H1 (cell line): Measurements from ENCODE around the gene ZNF764. TPM values are rescaled to one million over a fixed set of nuclear protein-coding genes. Genes with fewer than 3 reads are reported as not detected.

ENCODE experiments used
- BCL11A ChIP-seq, 2 experiments: IDR thresholded peaks; one replicate each; pipeline ENCODE4 v1.6.1; 2011; ENCODE audit warnings: low read depth in 2 of 2, low read length in 2 of 2, mild to moderate bottlenecking in 2 of 2
- CTBP2 ChIP-seq: IDR thresholded peaks from 2 replicates; pipeline ENCODE4 v1.7.0; 2011; ENCODE audit warnings: borderline replicate concordance, mild to moderate bottlenecking, moderate library complexity, mixed read lengths, low read length; ENCODE audit not compliant: insufficient read depth, insufficient read length
- EZH2 ChIP-seq: fragments of 200-600 bp; sonication (generic); IDR thresholded peaks from 2 replicates; pipeline ENCODE4 v1.7.1; 2012; ENCODE audit warnings: low read depth, mild to moderate bottlenecking, moderate library complexity, low read length, inconsistent platforms; ENCODE audit not compliant: severe bottlenecking
- polyA plus RNA-seq, 7 experiments: library from polyadenylated mRNA; depleted of rRNA in 3 of 7; stranded (reverse) in 5 of 7; unstranded in 2 of 7; fragments of >200 nt in 5 of 7; fragments of 200-250 nt in 2 of 7; gene quantifications; 1 replicate in 5 of 7; 2 replicates in 1 of 7; 4 replicates in 1 of 7; pipeline versions ENCODE4 v1.2.1 to v1.2.3, GENCODE V29; 2011 to 2013; ENCODE audit warnings: missing spikeins in 2 of 7, mixed read lengths in 2 of 7
- total RNA-seq: library from RNA; stranded (reverse); fragmentation: NEBNext Ultra II Directional; extraction: Animal tissue kit (Norgen Biotek cat#: 25700); gene quantifications from 2 replicates; pipeline ENCODE4 v1.2.1, GENCODE V29; 2021

ZNF764 gene
- total and polyA plus RNA-seq, 2 of the 8 experiments (the other 6 are each of a cell fraction or from before 2014, with no cell fraction given): 5.7 to 7.7 TPM

GRCh38 chr16:30511509-30511908 lies 46.7 kb downstream of the ZNF764 start (continued):
- TF ChIP-seq BCL11A (IDR thresholded peaks at IDR 0.05; ENCODE audit: low read depth in 2 of 2, low read length in 2 of 2) (no peak), EZH2 (no peak), CTBP2 (no peak)
